WTC11 (cell line): ENCODE measurements around the gene PFKM.
"Not testable (repeated sequence)": the region's sequence is repeated elsewhere in the genome, so short reads cannot be mapped to it uniquely, and the experiment has no call there.

Experiments
- NR3C1 ChIP-seq: sonication (generic); formaldehyde crosslinking; conservative IDR thresholded peaks from 2 replicates; pipeline ENCODE4 v1.8.1; 2023; ENCODE audit warnings: low read depth, mild to moderate bottlenecking, missing genetic modification reagents
- ZNF425 ChIP-seq: fragments of 250-450 bp; sonication (Bioruptor Pico); conservative IDR thresholded peaks from 2 replicates; pipeline ENCODE4 v1.9.0; 2021; ENCODE audit warnings: mild to moderate bottlenecking
- TF ChIP-seq, protein P1 (sequence below): sonication (generic); formaldehyde crosslinking; IDR thresholded peaks from 2 replicates; pipeline ENCODE4 v1.8.1; 2022; ENCODE audit warnings: mild to moderate bottlenecking, moderate library complexity, missing genetic modification reagents
- TF ChIP-seq, protein P2 (sequence below): fragments of 200-600 bp; IDR thresholded peaks from 2 replicates; pipeline ENCODE4 v1.8.0; 2022; ENCODE audit warnings: antibody characterized with exemption

- not testable (repeated sequence) for TF ChIP-seq NR3C1, ZNF425 (CRISPR knock-in tag)
- TF ChIP-seq, protein P1, sequence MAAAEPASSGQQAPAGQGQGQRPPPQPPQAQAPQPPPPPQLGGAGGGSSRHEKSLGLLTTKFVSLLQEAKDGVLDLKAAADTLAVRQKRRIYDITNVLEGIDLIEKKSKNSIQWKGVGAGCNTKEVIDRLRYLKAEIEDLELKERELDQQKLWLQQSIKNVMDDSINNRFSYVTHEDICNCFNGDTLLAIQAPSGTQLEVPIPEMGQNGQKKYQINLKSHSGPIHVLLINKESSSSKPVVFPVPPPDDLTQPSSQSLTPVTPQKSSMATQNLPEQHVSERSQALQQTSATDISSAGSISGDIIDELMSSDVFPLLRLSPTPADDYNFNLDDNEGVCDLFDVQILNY (CRISPR knock-in tag), result not testable (repeated sequence)
- TF ChIP-seq, protein P2, sequence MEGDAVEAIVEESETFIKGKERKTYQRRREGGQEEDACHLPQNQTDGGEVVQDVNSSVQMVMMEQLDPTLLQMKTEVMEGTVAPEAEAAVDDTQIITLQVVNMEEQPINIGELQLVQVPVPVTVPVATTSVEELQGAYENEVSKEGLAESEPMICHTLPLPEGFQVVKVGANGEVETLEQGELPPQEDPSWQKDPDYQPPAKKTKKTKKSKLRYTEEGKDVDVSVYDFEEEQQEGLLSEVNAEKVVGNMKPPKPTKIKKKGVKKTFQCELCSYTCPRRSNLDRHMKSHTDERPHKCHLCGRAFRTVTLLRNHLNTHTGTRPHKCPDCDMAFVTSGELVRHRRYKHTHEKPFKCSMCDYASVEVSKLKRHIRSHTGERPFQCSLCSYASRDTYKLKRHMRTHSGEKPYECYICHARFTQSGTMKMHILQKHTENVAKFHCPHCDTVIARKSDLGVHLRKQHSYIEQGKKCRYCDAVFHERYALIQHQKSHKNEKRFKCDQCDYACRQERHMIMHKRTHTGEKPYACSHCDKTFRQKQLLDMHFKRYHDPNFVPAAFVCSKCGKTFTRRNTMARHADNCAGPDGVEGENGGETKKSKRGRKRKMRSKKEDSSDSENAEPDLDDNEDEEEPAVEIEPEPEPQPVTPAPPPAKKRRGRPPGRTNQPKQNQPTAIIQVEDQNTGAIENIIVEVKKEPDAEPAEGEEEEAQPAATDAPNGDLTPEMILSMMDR, result not testable (repeated sequence)
Measured at GRCh38 chr12:48155786-48156185, 36.6 kb downstream of the PFKM start.
